CD14-positive monocyte (primary cell): ENCODE measurements around the gene DRAM2. TPM values are rescaled to one million over a fixed set of nuclear protein-coding genes. Genes with fewer than 3 reads are reported as not detected.
"Not testable (repeated sequence)": the region's sequence is repeated elsewhere in the genome, so short reads cannot be mapped to it uniquely, and the experiment has no call there.

Experiments used
- DNase-seq, 3 donors: peaks; one replicate each; pipeline ENCODE4 v3.0.0-alpha.2; 2011 to 2022
- H2AFZ ChIP-seq: 2 replicates; pipeline ENCODE4 v1.6.0; 2012; ENCODE audit warnings: mild to moderate bottlenecking, low read depth, low read length, inconsistent platforms; ENCODE audit not compliant: insufficient read depth, poor library complexity, severe bottlenecking
- H3K27ac ChIP-seq, 2 donors: 1 replicate in 1 of 2; 2 replicates in 1 of 2; pipeline ENCODE4 v1.5.1; 2012 to 2013; ENCODE audit warnings: low read length in 2 of 2, control low read depth in 1 of 2, inconsistent platforms in 1 of 2, low read depth in 1 of 2, mild to moderate bottlenecking in 1 of 2
- H3K27me3 ChIP-seq, 2 donors: one replicate each; pipeline versions ENCODE4 v1.6.0 to v1.6.1; 2011 to 2013; ENCODE audit warnings: low read length in 2 of 2; ENCODE audit not compliant: control insufficient read depth in 2 of 2, insufficient read depth in 2 of 2
- H3K36me3 ChIP-seq, 2 donors: replicated peaks in 1 of 2; 1 replicate in 1 of 2; 2 replicates in 1 of 2; pipeline versions ENCODE4 v1.5.1 to v1.6.1; 2012 to 2013; ENCODE audit warnings: low read length in 2 of 2, control low read depth in 1 of 2, inconsistent platforms in 1 of 2, mild to moderate bottlenecking in 1 of 2; ENCODE audit not compliant: insufficient read depth in 2 of 2, control insufficient read depth in 1 of 2
- H3K4me1 ChIP-seq, 2 donors: 1 replicate in 1 of 2; 2 replicates in 1 of 2; pipeline versions ENCODE4 v1.5.1 to v1.6.1; 2012 to 2013; ENCODE audit warnings: low read length in 2 of 2, control low read depth in 1 of 2, inconsistent platforms in 1 of 2, mild to moderate bottlenecking in 1 of 2, moderate library complexity in 1 of 2; ENCODE audit not compliant: insufficient read depth in 2 of 2, control insufficient read depth in 1 of 2
- H3K4me2 ChIP-seq: replicated peaks from 2 replicates; pipeline ENCODE3; 2012; ENCODE audit warnings: low read length, moderate library complexity, mild to moderate bottlenecking; ENCODE audit not compliant: poor library complexity, severe bottlenecking; ENCODE audit errors: extremely low read depth
- H3K4me3 ChIP-seq, 3 experiments: fragments of 200-600 bp in 1 of 3; sonication (generic) in 1 of 3; replicated peaks in 1 of 3; 1 replicate in 2 of 3; 2 replicates in 1 of 3; pipeline ENCODE4 v1.5.1; 2011 to 2013; ENCODE audit warnings: low read length in 3 of 3, mild to moderate bottlenecking in 3 of 3, control low read depth in 2 of 3, low read depth in 2 of 3, inconsistent platforms in 1 of 3, moderate library complexity in 1 of 3
- H3K79me2 ChIP-seq: 2 replicates; pipeline ENCODE4 v1.6.0; 2012; ENCODE audit warnings: mild to moderate bottlenecking, control low read depth, inconsistent platforms, low read length, moderate library complexity; ENCODE audit not compliant: insufficient read depth
- H3K9ac ChIP-seq: 2 replicates; pipeline ENCODE4 v1.6.0; 2017; ENCODE audit warnings: low read length, mild to moderate bottlenecking; ENCODE audit not compliant: insufficient read depth, poor library complexity, severe bottlenecking
- H3K9me3 ChIP-seq, 2 donors: replicated peaks in 1 of 2; 1 replicate in 1 of 2; 2 replicates in 1 of 2; pipeline versions ENCODE4 v1.5.1 to v1.6.1; 2012 to 2013; ENCODE audit warnings: low read length in 2 of 2, control low read depth in 1 of 2; ENCODE audit not compliant: control insufficient read depth in 1 of 2, insufficient read depth in 1 of 2
- H4K20me1 ChIP-seq: 2 replicates; pipeline ENCODE4 v1.6.0; 2012; ENCODE audit warnings: mild to moderate bottlenecking, low read length, control low read depth, moderate library complexity; ENCODE audit not compliant: insufficient read depth
- H3K27ac Mint-ChIP-seq, 7 donors: one replicate each; pipeline ENCODE4 v1.8.0; 2020; ENCODE audit warnings: mild to moderate bottlenecking in 7 of 7, mixed read lengths in 7 of 7, moderate library complexity in 6 of 7, inconsistent platforms in 2 of 7
- H3K27me3 Mint-ChIP-seq, 3 donors: one replicate each; pipeline ENCODE4 v1.8.0; 2021 to 2022; ENCODE audit warnings: low read depth in 3 of 3, mild to moderate bottlenecking in 3 of 3, mixed read lengths in 3 of 3, moderate library complexity in 3 of 3, inconsistent platforms in 1 of 3
- H3K36me3 Mint-ChIP-seq, 2 donors: one replicate each; pipeline ENCODE4 v1.8.0; 2020; ENCODE audit warnings: mixed read lengths in 2 of 2, inconsistent platforms in 1 of 2, mild to moderate bottlenecking in 1 of 2
- H3K4me1 Mint-ChIP-seq: one replicate; pipeline ENCODE4 v1.8.0; 2020; ENCODE audit warnings: mild to moderate bottlenecking, mixed read lengths
- H3K4me3 Mint-ChIP-seq, 2 donors: one replicate each; pipeline ENCODE4 v1.8.0; 2020; ENCODE audit warnings: mild to moderate bottlenecking in 2 of 2, mixed read lengths in 2 of 2, moderate library complexity in 1 of 2
- H3K9me3 Mint-ChIP-seq, 7 donors: one replicate each; pipeline ENCODE4 v1.8.0; 2020 to 2022; ENCODE audit warnings: mixed read lengths in 7 of 7, mild to moderate bottlenecking in 6 of 7, moderate library complexity in 6 of 7, inconsistent platforms in 2 of 7
- WGBS: methylation state at CpG from one replicate; pipeline ENCODE4 v1.1.5; 2013; ENCODE audit warnings: missing lambda C conversion rate; ENCODE audit not compliant: insufficient coverage; 5-methylcytosine and 5-hydroxymethylcytosine counted together
- intact Hi-C, 2 donors: fragments of 100-400 bp; cut with micrococcal nuclease; formaldehyde crosslinking; loops; one replicate each; pipeline versions ENCODE4 v1.15.0 to v1.15.1; 2023
- polyA plus RNA-seq, 3 donors: library from polyadenylated mRNA; depleted of rRNA in 1 of 3; unstranded in 2 of 3; stranded (reverse) in 1 of 3; fragments of 300-500 nt in 2 of 3; fragments of >200 nt in 1 of 3; fragmentation: Illumina TruSeq in 2 of 3; gene quantifications; 1 replicate in 2 of 3; 2 replicates in 1 of 3; pipeline ENCODE4 v1.2.3, GENCODE V29; 2012 to 2021
- small RNA-seq: library from RNA; depleted of rRNA; stranded (forward); fragments of <200 nt; gene quantifications from one replicate; pipeline ENCODE3, GENCODE V24; 2012; ENCODE audit warnings: low read depth; ENCODE audit not compliant: insufficient read length

DRAM2 gene
- polyA plus RNA-seq, 3 donors = 85.9 to 204 (median 190) TPM

DNA sequence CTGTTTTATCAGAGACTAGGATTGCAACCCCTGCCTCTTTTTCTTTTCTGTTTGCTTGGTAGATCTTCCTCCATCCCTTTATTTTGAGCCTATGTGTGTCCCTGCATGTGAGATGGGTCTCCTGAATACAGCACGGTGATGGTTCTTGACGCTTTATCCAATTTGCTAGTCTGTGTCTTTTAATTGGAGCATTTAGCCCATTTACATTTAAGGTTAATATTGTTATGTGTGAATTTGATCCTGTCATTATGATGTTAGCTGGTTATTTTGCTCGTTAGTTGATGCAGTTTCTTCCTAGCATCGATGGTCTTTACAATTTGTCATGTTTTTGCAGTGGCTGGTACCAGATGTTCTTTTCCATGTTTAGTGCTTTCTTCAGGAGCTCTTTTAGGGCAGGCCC is 62.6 kb downstream of the DRAM2 start:
- H3K27me3 Mint-ChIP-seq, H3K4me1 Mint-ChIP-seq, H4K20me1 ChIP-seq, H3K36me3 ChIP-seq, intact Hi-C loops, H3K27ac ChIP-seq, H3K4me3 Mint-ChIP-seq, H3K9me3 ChIP-seq, H3K9ac ChIP-seq, H3K4me1 ChIP-seq, H3K79me2 ChIP-seq, H2AFZ ChIP-seq, H3K27me3 ChIP-seq, H3K4me3 ChIP-seq, H3K27ac Mint-ChIP-seq, H3K36me3 Mint-ChIP-seq, DNase-seq, H3K4me2 ChIP-seq: not testable (repeated sequence)
- H3K9me3 Mint-ChIP-seq = peaks cover 3 to 26% (median 17%) of the 10 kb centered on the region in 7 donors
- no CpG with 5 or more reads among the region's 4 CpGs for WGBS

Small RNAs within 50 kb of the gene (small RNA-seq; reads per million reads assigned to genes)
- gene AL355816.1 = not detected

Other genes starting within 250 kb of the DRAM2 start
- gene LRIF1, start 176.2 kb downstream of the DRAM2 start, polyA plus RNA-seq = 1 to 10 TPM; 1.8 to 8.2 (median 4.0) TPM
- 10 to 100 TPM; 20.8 to 44.3 (median 26.9) TPM for gene CEPT1, start 130 bp upstream of the DRAM2 start, polyA plus RNA-seq
- 10 to 100 TPM; 19.1 to 24.0 (median 22.4) TPM for gene DENND2D, start 60.6 kb upstream of the DRAM2 start, polyA plus RNA-seq
- gene CHI3L2, start 87.6 kb upstream of the DRAM2 start, polyA plus RNA-seq = 1 to 10 TPM; 1.2 to 9.9 (median 1.4) TPM
- gene CHIA, start 150.8 kb upstream of the DRAM2 start, polyA plus RNA-seq = not detected